BJ (cell line): ENCODE measurements around the gene MYLK. TPM values are rescaled to one million over a fixed set of nuclear protein-coding genes. Genes with fewer than 3 reads are reported as not detected.

ENCODE experiments used
- CTCF ChIA-PET: fragments of 350-600 bp; formaldehyde crosslinking; extraction: SDS; loops from one replicate; lab custom pipeline; 2021; ENCODE audit warnings: antibody characterized with exemption, inconsistent platforms; lab: Yijun Ruan, JAX
- POLR2A ChIA-PET: fragments of 300-600 bp; sonication (Branson Sonifier 250); formaldehyde crosslinking; extraction: SDS; loops from one replicate; lab custom pipeline; 2021; ENCODE audit warnings: antibody characterized with exemption; lab: Charles Lee
- DNase-seq: peaks from one replicate; pipeline ENCODE4 v3.0.0-alpha.2; 2011; ENCODE audit warnings: low read depth
- H3K27me3 ChIP-seq: 2 replicates; pipeline ENCODE4 v1.6.0; 2011; ENCODE audit warnings: low read length; ENCODE audit not compliant: control insufficient read depth, insufficient read depth
- H3K36me3 ChIP-seq: 2 replicates; pipeline ENCODE4 v1.5.1; 2011; ENCODE audit warnings: low read length; ENCODE audit not compliant: control insufficient read depth, insufficient read depth
- H3K4me3 ChIP-seq: 2 replicates; pipeline ENCODE4 v1.5.1; 2011; ENCODE audit warnings: low read depth, mild to moderate bottlenecking, control low read depth, low read length
- CTCF ChIP-seq: IDR thresholded peaks from 2 replicates; pipeline ENCODE4 v1.5.1; 2011; ENCODE audit warnings: low read depth, mild to moderate bottlenecking, control low read depth, inconsistent platforms, low read length, moderate library complexity; ENCODE audit not compliant: insufficient read depth
- polyA plus RNA-seq: library from polyadenylated mRNA; depleted of rRNA; stranded (reverse); fragments of >200 nt; gene quantifications from 2 replicates; pipeline ENCODE4 v1.2.3, GENCODE V29; 2011

Gene MYLK
- polyA plus RNA-seq, 1 experiment, result 734 TPM

GRCh38 chr3:123695152-123695551 is 189.0 kb downstream of the MYLK start:
- Histone ChIP-seq H3K27me3 (no peaks in the 10 kb centered on the region), H3K36me3 (peaks cover 63% of the 10 kb centered on the region), H3K4me3 (no peak overlapping the region)
- DNase-seq, result no peak
- ChIA-PET CTCF (interaction anchor here (0.9 to 3.5 kb wide), 4 partner anchors 14 to 53 kb away, joined by 3 to 15 read pairs (median 4); no protein-coding TSS in a partner anchor), POLR2A (interaction anchor here (1.3 kb wide), 1 partner anchor 11 kb away, joined by 3 read pairs; no protein-coding TSS in a partner anchor)
- no peak for TF ChIP-seq CTCF

DNA sequence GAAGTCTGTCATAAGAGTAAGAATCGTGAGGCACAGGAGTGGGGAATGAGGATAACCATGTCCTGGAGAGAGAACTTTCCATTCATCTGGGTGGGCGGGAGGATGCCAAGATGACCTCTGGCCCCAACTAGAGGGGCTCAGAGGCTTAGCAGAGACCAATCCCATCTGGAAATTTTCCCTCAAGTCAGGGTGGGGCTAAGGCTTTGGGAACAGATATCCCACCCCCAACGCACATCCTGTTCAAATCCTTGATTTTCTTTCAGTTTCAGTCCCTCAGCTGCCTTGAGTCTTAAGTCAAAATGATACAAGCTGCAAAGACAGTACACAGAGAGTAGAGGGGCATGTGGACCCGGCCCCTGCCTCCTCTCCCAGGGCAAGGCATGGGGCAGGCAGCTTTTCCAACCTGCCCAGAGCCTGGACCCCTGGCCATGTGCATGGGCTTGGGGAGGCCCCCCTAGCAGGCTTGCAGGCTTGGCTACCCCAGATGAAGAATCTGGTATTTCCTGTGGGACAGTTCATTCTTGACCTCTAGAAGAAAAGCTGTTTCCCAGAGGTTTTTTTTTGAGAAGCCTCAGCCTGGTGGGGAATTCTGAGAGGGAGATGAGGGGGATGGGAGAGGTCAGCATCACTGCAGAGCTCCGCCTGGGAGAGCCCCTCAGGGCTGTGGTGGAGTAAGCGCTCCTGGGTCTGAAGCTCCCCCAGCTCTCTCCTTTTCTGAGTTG is 189.6 kb downstream of the MYLK start:
- ChIA-PET POLR2A (interaction anchor here (1.3 kb wide), 1 partner anchor 12 kb away, joined by 3 read pairs; no protein-coding TSS in a partner anchor), CTCF (interaction anchor here (0.6 to 3.5 kb wide), 6 partner anchors 8 to 52 kb away, joined by 3 to 15 read pairs (median 4); no protein-coding TSS in a partner anchor)
- H3K36me3 ChIP-seq, result peaks cover 61% of the 10 kb centered on the region
- DNase-seq, result no peak
- H3K27me3 ChIP-seq, result no peaks in the 10 kb centered on the region
- no peak for TF ChIP-seq CTCF
- no peak overlapping the region for H3K4me3 ChIP-seq

DNA sequence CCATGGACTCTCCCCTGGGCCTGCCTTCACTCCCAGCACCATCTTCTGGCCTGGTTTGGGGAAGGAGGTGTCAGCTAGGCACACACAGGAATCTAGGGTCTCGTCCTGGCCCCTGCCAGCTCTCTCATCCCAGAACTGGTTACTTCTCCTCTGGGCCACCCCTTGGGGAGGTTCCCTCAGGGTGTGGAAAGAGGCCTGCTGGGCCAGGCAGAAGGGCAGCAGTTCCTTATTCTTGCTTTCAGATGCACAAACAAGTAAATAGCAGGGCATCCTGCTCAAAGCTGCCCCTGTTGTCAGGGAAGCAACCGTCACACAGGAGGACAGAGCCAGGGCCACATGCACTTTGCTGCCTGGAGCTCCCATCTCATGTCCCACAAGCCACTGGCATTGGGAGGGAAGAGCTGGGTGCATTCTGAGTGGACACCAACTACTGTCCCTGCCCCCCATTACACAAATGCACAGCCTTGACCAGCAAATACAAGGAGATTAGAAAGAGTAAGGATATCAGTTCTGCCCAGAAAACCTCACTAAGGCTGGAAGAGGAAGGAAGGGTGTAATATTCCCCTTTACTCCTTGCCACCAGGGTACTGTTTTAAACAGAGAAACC is 190.4 kb downstream of the MYLK start:
- H3K36me3 ChIP-seq, result peaks cover 61% of the 10 kb centered on the region
- no peak for DNase-seq
- TF ChIP-seq CTCF, result no peak
- no peaks in the 10 kb centered on the region for H3K27me3 ChIP-seq
- ChIA-PET POLR2A (no interaction called here), CTCF (interaction anchor here (1.4 to 4.9 kb wide), 5 partner anchors 8 to 51 kb away, joined by 4 to 17 read pairs (median 5); no protein-coding TSS in a partner anchor)
- no peak overlapping the region for H3K4me3 ChIP-seq

GRCh38 chr3:123692671-123693070 is 191.5 kb downstream of the MYLK start:
- Histone ChIP-seq H3K4me3 (no peak overlapping the region), H3K27me3 (no peaks in the 10 kb centered on the region), H3K36me3 (peaks cover 55% of the 10 kb centered on the region)
- no peak for TF ChIP-seq CTCF
- no peak for DNase-seq
- CTCF ChIA-PET, result interaction anchor here (1.4 to 4.9 kb wide), 2 partner anchors 13 to 40 kb away, joined by 4 to 17 read pairs; no protein-coding TSS in a partner anchor
- POLR2A ChIA-PET, result no interaction called here

DNA sequence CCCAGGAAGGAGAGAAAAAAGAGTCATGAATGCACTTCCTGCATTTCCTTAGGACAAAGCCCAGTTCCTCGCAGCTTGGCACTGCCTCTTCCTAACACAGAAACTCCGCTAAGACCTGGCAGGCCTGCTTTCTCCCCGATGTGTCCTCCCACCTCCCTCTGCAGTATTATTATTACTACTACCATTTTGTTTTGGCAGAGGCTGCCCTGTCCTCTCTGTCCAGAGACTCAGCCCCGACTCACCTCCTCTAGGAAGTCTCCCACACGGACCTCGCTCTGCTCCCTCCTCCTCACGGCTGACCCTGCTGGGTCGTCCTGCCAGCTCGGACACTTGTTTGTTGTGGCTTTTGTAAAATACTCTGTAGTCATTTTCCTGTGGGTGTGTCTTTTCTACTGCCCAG is 192.1 kb downstream of the MYLK start:
- peaks cover 57% of the 10 kb centered on the region for H3K36me3 ChIP-seq
- ChIA-PET POLR2A (no interaction called here), CTCF (interaction anchor here (1.0 to 4.9 kb wide), 3 partner anchors 10 to 40 kb away, joined by 3 to 17 read pairs (median 9); no protein-coding TSS in a partner anchor)
- TF ChIP-seq CTCF, result no peak
- no peak overlapping the region for H3K4me3 ChIP-seq
- no peaks in the 10 kb centered on the region for H3K27me3 ChIP-seq
- no peak for DNase-seq
